Measurements from ENCODE around the gene RFC4. TPM values are rescaled to one million over a fixed set of nuclear protein-coding genes. Genes with fewer than 3 reads are reported as not detected.
"Not testable (repeated sequence)": the region's sequence is repeated elsewhere in the genome, so short reads cannot be mapped to it uniquely, and the experiment has no call there.

Gene RFC4
- total RNA-seq, 1 donor from 2014 or later = 8.6 TPM

GRCh38 chr3:186826976-186827857 lies 20.9 kb upstream of the RFC4 start:
- DNase-seq (peak; percentile 90), ATAC-seq (ENCODE audit: poor library complexity) (peak; percentile 98)
- intact Hi-C loops (cut with DNase I) = no loop called here

- DNase-seq (no peak), ATAC-seq (ENCODE audit: poor library complexity) (peak; percentile 36)
- intact Hi-C loops (cut with DNase I) = no loop called here
These were observed 20.2 kb upstream of the RFC4 start for GRCh38 chr3:186826410-186826975.

GRCh38 chr3:186825872-186826409 lies 19.7 kb upstream of the RFC4 start:
- ATAC-seq (ENCODE audit: poor library complexity) (no peak), DNase-seq (no peak)
- intact Hi-C loops (cut with DNase I) = no loop called here

- intact Hi-C loops (cut with DNase I) = no loop called here
- DNase-seq = no peak
- no peak for ATAC-seq (ENCODE audit: poor library complexity)
These were observed 19.1 kb upstream of the RFC4 start for GRCh38 chr3:186825294-186825821.

- DNase-seq (no peak), ATAC-seq (ENCODE audit: poor library complexity) (no peak)
- intact Hi-C loops (cut with DNase I) = no loop called here
These were observed 18.3 kb upstream of the RFC4 start for GRCh38 chr3:186824430-186825139.

GRCh38 chr3:186823386-186823785 lies 17.1 kb upstream of the RFC4 start:
- DNase-seq (no peak), ATAC-seq (ENCODE audit: poor library complexity) (no peak)
- intact Hi-C loops (cut with DNase I) = no loop called here

- ATAC-seq (ENCODE audit: poor library complexity); intact Hi-C loops (cut with DNase I); DNase-seq: not testable (repeated sequence)
These were observed 16.1 kb upstream of the RFC4 start for GRCh38 chr3:186822388-186822759.

- ATAC-seq (ENCODE audit: poor library complexity) = peak; percentile 42
- no peak for DNase-seq
- intact Hi-C loops (cut with DNase I) = loop anchor here (2.0 kb wide), 1 partner anchor 207 kb away; no protein-coding TSS in a partner anchor
These were observed 15.4 kb upstream of the RFC4 start for GRCh38 chr3:186821429-186822387.

- intact Hi-C loops (cut with DNase I) = no loop called here
- DNase-seq (no peak), ATAC-seq (ENCODE audit: poor library complexity) (no peak)
These were observed 12.7 kb upstream of the RFC4 start for GRCh38 chr3:186818956-186819355.

- no peak for ATAC-seq (ENCODE audit: poor library complexity)
- no peak for DNase-seq
- intact Hi-C loops (cut with DNase I) = no loop called here
These were observed 12.2 kb upstream of the RFC4 start for GRCh38 chr3:186818516-186818915.

GRCh38 chr3:186815435-186815834 lies 9.2 kb upstream of the RFC4 start:
- ATAC-seq (ENCODE audit: poor library complexity) (no peak), DNase-seq (no peak)
- intact Hi-C loops (cut with DNase I) = no loop called here

GRCh38 chr3:186814100-186814499 lies 7.8 kb upstream of the RFC4 start:
- DNase-seq (no peak), ATAC-seq (ENCODE audit: poor library complexity) (no peak)
- intact Hi-C loops (cut with DNase I) = no loop called here

GRCh38 chr3:186811313-186811712 lies 5.0 kb upstream of the RFC4 start:
- intact Hi-C loops (cut with DNase I); ATAC-seq (ENCODE audit: poor library complexity): not testable (repeated sequence)

GRCh38 chr3:186810336-186810996 lies 4.2 kb upstream of the RFC4 start:
- intact Hi-C loops (cut with DNase I) = no loop called here
- DNase-seq (no peak), ATAC-seq (ENCODE audit: poor library complexity) (no peak)

More at GRCh38 chr3:186811313-186811712, 5.0 kb upstream of the RFC4 start:
- DNase-seq = not testable (repeated sequence)

GRCh38 chr3:186807231-186807630 lies 949 bp upstream of the RFC4 start:
- intact Hi-C loops (cut with DNase I) = no loop called here
- DNase-seq (no peak), ATAC-seq (ENCODE audit: poor library complexity) (no peak)

GRCh38 chr3:186803447-186803846 lies 2.8 kb downstream of the RFC4 start:
- DNase-seq; intact Hi-C loops (cut with DNase I); ATAC-seq (ENCODE audit: poor library complexity): not testable (repeated sequence)

- ATAC-seq (ENCODE audit: poor library complexity) (no peak), DNase-seq (no peak)
- intact Hi-C loops (cut with DNase I) = no loop called here
These were observed 3.6 kb downstream of the RFC4 start for GRCh38 chr3:186802701-186803100.
